GM23248 (cell line): Measurements from ENCODE around the gene COG5.

Source experiments
- EZH2 ChIP-seq: fragments of 200-600 bp; sonication (generic); IDR thresholded peaks from 2 replicates; pipeline ENCODE4 v1.6.1; 2018; ENCODE audit warnings: antibody characterized with exemption, mild to moderate bottlenecking; ENCODE audit not compliant: insufficient read depth, poor library complexity, severe bottlenecking
- EZH2phosphoT487 ChIP-seq: fragments of 200-600 bp; sonication (generic); IDR thresholded peaks from 2 replicates; pipeline ENCODE4 v1.6.1; 2018; ENCODE audit warnings: antibody characterized with exemption, moderate library complexity, mild to moderate bottlenecking, low read depth; ENCODE audit not compliant: insufficient read depth

GRCh38 chr7:107501593-107501992 is 62.1 kb downstream of the COG5 start:
- TF ChIP-seq EZH2 (no peak), EZH2phosphoT487 (no peak)
